NOMO-1 treated with DMSO at 0.1 percent for 48 hours (cell line): ENCODE data around the gene TYROBP.
A peak's percentile ranks its signal among the peaks of the same experiment; 100 is the strongest.
"Not testable (repeated sequence)": the region's sequence is repeated elsewhere in the genome, so short reads cannot be mapped to it uniquely, and the experiment has no call there.

Experiments
- DNase-seq: peaks from one replicate; lab custom pipeline; 2025; ENCODE audit not compliant: unreplicated experiment; lab: John Stamatoyannopoulos, UW

TYROBP gene

DNA sequence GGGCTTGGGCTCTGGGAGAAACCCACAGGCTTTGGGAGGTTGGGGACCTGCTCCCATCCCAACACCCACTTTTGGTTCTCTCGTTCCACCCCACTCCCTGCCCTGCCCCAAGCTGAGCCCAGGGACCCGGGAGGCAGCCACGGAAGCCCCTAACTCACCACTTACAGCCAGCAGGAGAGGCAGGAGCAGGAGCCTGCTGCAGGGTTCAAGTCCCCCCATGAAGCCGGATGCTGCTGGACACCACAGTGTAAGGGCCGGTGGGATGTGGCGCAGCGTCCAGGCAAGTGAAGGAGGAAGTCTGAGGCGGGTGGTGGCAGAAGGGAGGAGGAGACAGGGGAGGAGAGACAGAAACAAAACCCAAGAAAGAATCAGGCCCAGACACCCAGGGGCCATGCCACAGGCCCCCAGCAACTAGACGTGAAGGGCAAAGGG, at the start of gene TYROBP:
Gene TYROBP, minus strand, starts transcription at position 286 of the 432 bp plus-strand sequence. Its CDS starts 67 bp downstream, at position 219.
- peak; percentile 59 for DNase-seq

DNA sequence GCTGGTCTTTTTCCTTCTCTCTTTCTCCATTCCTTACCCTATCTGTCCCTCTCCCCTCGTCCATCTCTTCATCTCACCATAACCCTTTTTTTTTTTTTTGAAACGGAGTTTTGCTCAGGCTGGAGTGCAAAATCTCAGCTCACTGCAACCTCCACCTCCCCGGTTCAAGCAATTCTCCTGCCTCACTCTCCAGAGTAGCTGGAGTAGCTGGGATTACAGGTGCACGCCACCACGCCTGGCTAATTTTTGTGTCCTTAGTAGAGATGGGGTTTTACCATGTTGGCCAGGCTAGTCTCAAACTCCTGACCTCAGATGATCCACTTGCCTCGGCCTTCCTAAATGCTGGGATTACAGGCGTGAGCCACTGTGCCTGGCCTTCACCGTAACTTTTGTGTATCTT, 49.3 kb upstream of the TYROBP start:
- not testable (repeated sequence) for DNase-seq

DNA sequence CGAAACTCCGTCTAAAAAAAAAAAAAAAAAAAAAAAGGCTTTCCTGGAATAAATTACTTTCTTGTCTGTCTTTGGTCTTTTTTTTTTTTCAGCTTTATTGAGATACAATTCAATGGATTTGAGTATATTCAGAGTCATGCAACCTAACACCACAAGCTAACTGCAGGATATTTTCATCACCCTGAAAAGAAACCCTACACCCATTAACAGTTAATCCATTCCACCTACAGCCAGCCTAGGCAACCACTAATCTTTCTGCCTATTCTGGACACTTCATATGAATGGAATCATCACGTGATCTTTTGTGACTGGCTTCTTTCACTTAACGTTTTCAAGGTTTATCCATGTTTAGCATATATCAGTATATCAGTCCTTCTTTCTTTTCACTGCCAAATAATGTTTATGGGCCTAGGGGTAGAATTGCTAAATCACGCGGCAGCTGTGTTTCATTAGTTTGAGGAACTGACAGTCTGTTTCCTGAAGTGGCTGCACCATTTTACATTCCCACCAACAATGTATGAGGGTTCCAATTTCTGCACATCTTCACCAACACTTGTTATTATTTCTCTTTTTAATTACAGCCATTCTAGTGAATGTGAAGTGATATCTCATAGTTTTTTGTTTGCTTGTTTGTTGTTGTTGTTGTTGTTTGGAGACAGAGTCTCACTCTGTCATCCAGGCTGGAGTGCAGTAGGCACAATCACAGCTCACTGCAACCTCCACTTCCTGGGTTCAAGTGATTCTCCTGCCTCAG, 48.0 kb upstream of the TYROBP start:
- DNase-seq, result no peak

DNA sequence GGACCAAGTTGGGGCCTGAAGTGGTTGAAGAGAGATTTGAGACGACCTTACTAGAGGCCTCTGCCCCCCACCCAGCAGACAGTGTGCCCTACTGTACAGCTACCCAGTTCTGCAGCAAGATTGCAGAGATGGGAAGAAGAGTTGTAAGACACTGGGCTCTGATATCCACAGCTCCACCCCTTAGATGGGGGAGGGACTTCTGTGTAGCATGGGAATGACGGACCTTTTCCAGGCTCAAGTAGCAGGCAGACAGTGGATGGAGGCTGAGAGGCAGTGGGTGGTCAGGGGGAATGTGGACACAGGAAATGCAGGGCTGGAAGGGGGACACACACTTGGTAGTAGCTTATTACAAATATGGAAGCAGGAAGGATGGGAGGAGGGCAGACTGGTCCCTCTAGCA, 41.0 kb upstream of the TYROBP start:
- DNase-seq, result no peak

DNA sequence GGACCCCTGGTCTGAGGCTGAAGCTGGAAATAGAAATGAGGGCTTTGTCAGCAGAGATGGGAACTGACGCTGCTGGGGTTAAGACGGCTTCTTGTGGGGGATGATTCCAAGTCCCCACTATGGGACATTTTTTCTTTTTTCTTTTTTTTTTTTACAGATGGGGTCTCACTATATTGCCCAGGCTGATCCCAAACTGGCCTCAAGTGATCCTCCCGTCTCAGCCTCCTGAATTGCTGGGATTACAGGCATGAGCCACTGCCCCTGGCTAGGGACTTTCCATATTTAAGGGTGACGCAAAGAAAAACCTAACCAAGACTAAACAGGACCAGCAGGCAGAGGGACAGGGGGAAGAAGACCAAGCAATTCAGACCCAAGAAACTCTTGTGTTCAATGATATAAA, 38.1 kb upstream of the TYROBP start:
- no peak for DNase-seq

DNA sequence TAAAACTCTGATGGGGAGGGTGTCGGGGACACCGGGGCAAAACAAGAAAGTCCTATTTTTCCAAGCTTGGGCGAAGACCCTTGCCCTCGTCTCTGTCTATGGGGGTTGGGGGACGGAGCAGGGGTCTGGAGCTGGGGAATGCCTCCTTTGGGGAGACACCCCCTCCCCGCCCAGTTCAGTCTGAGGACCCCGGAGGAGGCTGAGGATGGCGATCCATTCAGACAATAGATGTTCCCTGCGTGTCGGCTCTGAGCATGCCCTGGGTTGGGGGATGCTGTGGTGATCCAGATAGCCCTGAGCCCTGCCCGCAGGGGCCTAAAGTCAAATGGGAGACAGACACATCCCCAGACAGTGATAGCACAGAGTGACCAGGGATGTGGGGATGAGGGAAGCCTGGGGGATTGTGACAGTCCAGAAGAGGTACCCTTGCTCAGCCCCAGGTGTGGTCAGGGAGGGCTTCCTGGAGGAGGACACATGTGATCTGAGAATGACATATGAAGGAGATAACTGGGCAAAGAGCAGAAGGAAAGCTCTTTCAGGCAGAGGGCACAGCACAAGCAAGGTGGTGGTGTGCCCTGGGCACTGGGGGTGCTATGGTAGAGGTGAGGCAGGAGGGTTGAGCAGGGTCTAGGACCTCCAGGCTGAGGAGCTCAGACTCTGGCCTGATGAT, 37.2 kb upstream of the TYROBP start:
- DNase-seq, result no peak

DNA sequence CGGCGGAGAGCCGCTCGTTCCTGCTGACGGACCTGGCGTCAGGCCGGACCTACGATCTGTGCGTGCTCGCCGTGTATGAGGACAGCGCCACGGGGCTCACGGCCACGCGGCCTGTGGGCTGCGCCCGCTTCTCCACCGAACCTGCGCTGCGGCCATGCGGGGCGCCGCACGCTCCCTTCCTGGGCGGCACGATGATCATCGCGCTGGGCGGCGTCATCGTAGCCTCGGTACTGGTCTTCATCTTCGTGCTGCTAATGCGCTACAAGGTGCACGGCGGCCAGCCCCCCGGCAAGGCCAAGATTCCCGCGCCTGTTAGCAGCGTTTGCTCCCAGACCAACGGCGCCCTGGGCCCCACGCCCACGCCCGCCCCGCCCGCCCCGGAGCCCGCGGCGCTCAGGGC, 36.5 kb upstream of the TYROBP start:
- DNase-seq, result no peak

DNA sequence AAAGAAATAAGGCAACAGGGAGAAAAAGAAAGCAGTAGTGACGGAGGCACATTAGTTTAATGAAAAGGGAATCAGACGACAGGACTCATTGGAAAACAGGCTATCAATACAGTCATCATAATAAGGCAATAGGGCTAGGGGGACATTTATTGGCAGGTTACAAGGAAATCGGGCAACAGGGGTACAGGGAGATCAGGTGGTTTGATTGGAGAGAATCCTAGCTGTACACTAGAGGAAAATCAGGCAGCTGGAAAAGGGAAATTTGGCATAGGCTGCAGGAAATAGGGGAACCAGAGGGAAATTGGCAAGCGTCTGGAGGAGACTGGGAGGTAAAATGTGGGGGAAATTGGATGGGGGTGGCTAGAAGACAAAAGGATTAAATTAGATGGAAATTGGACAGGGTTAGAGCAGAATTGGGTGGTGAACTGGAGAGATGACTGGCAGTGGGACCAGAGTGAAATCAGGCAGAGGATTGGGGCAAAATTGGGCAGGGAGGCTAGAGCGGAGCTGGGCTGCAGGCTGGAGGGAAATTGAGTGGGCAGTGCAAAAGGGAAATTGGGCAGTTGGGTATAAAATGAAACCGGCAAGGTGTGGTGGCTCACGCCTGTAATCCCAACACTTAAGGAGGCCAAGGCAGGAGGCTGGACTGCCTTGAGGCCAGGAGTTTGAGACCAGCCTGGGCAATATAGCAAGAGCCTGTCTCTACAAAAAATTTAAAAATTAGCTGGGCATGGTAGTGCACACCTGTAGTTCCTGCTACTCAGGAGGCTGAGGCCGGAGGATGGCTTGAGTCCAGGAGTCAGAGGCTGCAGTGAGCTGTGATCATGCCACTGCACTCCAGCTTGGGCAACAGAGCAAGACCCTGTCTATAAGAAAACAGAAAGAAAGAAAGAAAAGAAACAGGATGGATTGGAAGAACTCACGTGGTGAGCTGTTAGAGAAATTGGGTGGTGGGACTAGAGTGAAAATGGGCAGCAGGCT, 35.5 kb upstream of the TYROBP start:
- DNase-seq, result no peak

DNA sequence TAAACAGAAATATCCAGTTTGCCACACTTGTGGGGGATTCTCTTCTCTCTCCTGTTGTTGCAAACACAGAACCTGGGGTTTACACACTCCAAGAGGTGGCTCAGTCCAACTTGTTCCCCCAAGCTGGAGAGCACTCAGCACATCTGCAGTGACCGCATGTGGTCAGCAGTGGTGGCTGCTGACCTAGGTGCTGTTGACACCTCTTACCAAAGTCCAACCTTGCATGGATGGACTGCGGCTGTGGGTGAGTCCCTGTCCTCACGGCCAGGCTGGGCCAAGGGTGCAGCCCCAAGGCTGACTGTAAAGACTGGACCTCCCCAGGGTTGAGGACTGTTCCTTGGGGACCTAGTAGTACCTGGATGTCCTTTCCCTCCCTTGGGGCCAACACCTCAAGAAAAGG, 34.1 kb upstream of the TYROBP start:
- no peak for DNase-seq

DNA sequence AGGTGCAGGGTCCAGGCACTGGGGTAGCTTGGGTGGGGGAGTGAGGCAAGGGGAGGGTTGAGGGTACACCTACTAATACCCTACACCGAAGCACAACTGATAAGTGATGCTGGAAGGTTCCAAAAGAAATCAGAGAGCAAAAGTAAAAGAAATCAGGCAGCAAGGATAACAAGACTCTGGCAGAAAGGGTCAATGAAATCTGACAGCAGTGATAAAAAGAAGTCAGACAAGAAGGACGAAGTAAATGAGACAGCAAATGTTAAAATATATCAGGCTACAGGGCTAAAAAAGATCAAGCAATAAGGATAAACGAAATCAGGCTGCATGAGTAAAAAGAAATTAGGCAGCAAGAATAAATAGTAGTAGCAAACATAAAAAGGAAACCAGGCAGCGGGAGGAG, 32.7 kb upstream of the TYROBP start:
- no peak for DNase-seq

DNA sequence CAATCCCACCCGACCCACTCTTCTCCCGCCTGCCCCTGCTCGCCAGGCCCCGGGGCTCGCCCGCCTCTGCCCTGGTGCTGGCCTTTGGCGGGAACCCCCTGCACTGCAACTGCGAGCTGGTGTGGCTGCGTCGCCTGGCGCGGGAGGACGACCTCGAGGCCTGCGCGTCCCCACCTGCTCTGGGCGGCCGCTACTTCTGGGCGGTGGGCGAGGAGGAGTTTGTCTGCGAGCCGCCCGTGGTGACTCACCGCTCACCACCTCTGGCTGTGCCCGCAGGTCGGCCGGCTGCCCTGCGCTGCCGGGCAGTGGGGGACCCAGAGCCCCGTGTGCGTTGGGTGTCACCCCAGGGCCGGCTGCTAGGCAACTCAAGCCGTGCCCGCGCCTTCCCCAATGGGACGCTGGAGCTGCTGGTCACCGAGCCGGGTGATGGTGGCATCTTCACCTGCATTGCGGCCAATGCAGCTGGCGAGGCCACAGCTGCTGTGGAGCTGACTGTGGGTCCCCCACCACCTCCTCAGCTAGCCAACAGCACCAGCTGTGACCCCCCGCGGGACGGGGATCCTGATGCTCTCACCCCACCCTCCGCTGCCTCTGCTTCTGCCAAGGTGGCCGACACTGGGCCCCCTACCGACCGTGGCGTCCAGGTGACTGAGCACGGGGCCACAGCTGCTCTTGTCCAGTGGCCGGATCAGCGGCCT, 32.1 kb upstream of the TYROBP start:
- DNase-seq, result no peak

DNA sequence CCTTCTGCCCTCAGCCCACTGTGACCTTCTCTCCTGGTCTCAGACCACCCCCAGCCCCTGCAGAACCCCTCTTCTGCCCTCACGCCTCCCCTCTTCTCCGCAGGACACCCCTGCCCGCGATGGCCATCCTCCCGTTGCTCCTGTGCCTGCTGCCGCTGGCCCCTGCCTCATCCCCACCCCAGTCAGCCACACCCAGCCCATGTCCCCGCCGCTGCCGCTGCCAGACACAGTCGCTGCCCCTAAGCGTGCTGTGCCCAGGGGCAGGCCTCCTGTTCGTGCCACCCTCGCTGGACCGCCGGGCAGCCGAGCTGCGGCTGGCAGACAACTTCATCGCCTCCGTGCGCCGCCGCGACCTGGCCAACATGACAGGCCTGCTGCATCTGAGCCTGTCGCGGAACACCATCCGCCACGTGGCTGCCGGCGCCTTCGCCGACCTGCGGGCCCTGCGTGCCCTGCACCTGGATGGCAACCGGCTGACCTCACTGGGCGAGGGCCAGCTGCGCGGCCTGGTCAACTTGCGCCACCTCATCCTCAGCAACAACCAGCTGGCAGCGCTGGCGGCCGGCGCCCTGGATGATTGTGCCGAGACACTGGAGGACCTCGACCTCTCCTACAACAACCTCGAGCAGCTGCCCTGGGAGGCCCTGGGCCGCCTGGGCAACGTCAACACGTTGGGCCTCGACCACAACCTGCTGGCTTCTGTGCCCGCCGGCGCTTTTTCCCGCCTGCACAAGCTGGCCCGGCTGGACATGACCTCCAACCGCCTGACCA, 31.4 kb upstream of the TYROBP start:
- no peak for DNase-seq

DNA sequence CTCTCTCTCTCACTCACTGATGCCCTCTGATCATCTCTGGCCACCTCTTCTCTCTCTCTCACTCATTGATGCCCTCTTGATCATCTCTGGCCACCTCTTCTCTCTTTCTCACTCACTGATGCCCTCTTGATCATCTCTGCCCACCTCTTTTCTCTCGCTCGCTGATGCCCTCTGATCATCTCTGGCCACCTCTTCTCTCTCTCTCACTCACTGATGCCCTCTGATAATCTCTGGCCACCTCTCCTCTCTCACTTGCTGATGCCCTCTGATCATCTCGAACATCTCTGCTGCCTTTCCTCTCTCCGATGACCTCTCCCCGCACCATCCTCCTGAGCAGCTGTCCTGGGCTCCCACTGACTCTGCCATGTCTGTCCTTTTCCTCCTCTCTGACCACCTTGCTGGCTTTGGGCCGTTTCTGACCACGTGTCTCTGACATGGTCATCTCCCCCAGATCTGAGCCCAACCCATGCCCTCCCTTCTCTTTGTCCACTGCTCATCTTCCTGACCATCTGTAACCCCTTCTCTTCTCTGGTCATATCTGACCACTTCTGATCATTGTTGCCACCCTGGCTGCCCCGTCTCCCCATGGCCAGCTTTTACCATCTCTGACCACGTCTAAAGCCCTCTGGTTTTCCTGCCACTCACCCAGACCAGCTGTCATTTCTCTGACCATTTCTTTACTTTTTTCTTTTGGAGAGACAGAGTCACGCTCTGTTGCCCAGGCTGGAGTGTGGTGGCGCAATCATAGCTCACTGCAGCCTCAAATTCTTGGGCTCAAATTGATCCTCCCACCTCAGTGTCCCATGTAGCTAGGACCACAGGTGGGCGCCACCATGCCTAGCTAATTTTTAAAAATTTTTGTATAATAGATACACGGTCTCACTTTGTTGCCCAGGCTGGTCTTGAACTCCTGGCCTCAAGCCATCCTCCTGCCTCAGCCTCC, 30.5 kb upstream of the TYROBP start:
- no peak for DNase-seq

DNA sequence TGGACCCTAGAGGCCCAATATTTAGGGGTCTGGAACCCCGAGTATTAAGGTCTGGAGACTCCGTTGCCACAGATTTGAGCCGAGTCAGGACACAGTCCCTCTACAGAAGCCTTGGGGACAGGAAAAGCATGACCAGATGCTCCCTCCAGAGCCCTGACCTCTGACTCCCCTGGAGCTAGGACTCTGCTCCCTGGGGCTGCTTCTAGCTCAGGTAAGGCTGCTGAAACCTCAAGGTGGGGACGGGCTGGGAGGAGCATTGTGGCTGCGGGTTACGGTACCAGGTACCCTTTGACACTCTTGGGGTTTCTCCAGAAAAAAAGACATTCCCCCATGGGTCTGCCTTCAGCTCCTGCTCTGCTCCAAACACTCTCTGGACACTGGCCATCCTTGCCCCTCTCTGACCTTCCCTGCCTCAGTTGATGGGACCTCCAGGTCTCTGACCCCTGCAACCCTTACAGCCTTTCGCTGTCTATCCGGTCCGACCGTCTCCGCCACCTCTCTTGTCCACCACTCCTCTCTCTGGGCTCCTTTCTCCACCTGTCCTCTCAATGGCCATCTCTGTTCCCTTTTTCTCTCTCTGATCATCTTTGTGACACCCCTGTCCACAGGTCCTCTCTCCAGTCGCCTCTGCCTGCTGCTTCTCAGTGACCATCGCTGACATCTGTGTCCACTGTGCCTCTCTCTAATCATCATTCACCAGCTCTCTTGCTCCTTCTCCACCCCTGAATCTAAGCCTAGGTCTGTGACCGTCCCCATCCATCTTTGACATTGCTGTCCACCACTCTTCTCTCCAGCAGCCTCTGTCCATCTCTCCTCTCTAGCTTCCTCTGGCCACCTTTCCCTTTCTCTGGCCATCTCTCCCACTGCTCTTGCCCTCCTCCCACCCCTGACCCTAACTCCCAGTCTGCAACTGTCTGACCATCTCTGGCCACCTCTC, 29.5 kb upstream of the TYROBP start:
- DNase-seq, result no peak

DNA sequence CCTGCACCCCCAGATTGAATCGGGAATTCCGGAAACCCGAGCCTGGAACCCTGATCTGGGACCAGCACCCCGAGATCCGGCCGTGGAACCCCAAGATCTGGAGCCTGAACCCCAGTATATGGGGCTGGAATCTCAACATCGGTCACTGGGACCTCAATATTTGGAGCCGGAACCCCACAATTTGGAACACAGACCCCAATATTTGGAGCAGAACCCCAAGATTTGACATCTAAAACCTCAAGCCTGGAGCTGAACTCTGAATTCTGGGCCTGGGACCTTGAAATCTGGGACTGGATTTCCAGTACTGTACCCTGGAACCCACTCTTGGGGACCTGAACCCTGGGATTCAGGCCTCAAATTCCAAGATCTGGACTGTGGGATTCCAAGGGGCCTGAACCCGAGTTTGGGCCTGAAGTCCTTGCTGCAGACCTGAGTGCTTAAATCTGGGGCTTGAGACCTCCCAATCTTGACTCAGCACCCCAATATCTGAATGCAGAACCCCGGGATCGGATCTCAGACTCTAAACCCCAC, 28.7 kb upstream of the TYROBP start:
- DNase-seq, result no peak

DNA sequence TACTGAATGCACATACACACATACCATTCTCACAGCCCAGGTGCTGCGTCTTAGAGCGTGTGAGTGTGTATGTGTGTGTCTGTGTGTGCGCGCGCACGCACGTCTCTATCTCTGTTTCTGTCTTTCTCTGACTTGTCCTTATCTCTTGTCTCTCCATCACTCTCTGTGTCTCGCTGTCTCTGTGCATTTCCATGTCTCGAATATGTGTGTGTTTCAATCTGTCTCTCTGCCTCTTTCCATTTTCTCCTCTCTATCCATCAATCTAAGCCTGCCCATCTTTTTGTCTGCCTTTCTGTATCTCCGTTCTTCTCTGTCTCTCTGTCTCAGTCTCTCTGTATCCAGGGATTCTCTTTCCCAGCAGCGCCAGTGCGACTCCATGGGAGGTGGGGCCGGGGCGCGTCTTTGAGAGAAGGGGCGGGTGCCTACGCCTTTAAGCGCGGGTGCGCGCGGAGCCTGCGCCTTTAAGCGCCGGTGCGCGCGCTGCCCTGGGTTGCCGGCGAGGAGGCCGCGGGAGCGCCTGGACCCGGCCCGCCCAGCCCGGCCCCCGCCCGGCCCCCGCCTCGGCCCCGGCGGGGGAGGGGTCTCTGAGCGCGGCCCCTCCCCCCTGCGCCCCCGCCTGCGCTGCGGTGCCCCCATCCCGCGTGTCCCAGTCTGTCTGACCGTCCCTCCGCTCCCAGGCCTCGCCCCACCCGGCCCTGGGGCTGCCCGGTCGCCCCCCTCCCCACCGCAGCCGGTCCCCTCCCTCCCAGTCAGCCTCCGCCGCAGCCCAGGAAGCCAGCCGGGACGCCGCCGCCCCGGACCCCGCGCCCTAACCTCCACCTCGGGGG, 28.0 kb upstream of the TYROBP start, which contains the start of gene LRFN3:
Gene LRFN3, plus strand, starts transcription at position 464 of the 827 bp plus-strand sequence. CDS start 3,052 bp downstream, outside the sequence.
- DNase-seq, result peak; percentile 12
